Measurements from ENCODE around the gene INTS15. TPM values are rescaled to one million over a fixed set of nuclear protein-coding genes. Genes with fewer than 3 reads are reported as not detected.

Gene INTS15
- total and polyA plus RNA-seq, 2 donors (not counting 3 experiments of a cell fraction or from before 2014, with no cell fraction given), result 35.7 to 51.6 TPM

DNA sequence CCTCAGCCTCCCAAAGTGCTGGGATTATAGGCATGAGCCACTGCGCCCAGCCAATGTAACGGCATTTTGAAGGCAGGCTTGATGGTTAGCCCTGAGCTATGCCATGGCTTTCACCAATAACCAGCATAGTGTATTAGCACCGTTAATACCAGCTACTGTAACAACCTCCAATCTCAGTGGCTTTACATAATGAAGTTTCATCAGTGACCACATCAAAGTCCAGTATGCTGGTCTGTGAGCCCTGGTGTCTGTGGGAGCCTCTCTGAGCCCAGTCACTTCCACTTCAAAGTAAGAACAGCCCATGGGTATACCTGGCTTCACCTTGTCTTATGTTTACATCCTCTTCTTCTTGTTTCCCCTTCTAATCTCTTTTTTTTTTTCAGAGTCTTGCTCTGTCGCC is 24.2 kb upstream of the INTS15 start:
- DNase-seq (ENCODE audit: low read depth, low spot score) (no peak), FAIRE-seq (no peak)
- no peaks in the 10 kb centered on the region for H3K4me1 ChIP-seq (ENCODE audit: control insufficient read depth, extremely low read depth, insufficient read depth, low read length)
- H3K36me3 ChIP-seq (ENCODE audit: control insufficient read depth in 2 of 2, extremely low read depth in 1 of 2, insufficient read depth in 2 of 2, low read length in 2 of 2), result no peaks in the 10 kb centered on the region
- no peaks in the 10 kb centered on the region for H3K9me1 ChIP-seq (replicated peaks; ENCODE audit: control insufficient read depth, extremely low read depth, insufficient read depth, low read length)
- POLR2A ChIA-PET, result no interaction called here
- intact Hi-C loops (cut with micrococcal nuclease) (no loop called here), dilution Hi-C loops (cut with MboI; ENCODE audit: extremely low pct_ligation_motif_present, low sequenced_read_pairs) (no loop called here)
- CTCF ChIA-PET, result interaction anchor here (0.8 to 1.3 kb wide), 3 partner anchors 9 to 15 kb away, joined by 3 to 4 read pairs (median 3); partner anchors contain the start of gene ZDHHC4
- H2AFZ ChIP-seq (ENCODE audit: low read depth, low read length), result no peak overlapping the region
- H3K9me3 ChIP-seq (replicated peaks; ENCODE audit: control insufficient read depth, insufficient read depth, low read length), result no peaks in the 10 kb centered on the region
- no peak overlapping the region for H3K27ac ChIP-seq (ENCODE audit: insufficient read depth, low read depth, low read length)
- no peak overlapping the region for H3K4me3 ChIP-seq (replicated peaks in 1 of 3; ENCODE audit: insufficient read depth in 1 of 3, low read depth in 1 of 3, low read length in 3 of 3)
- no peak overlapping the region for H3K4me2 ChIP-seq (ENCODE audit: insufficient read depth, low read length)
- H3K27me3 ChIP-seq (ENCODE audit: control insufficient read depth in 2 of 2, insufficient read depth in 2 of 2, low read length in 2 of 2), result no peaks in the 10 kb centered on the region
- H3K9ac ChIP-seq (replicated peaks; ENCODE audit: extremely low read depth, insufficient read depth, low read length), result no peak overlapping the region
- no peaks in the 10 kb centered on the region for H4K20me1 ChIP-seq (replicated peaks; ENCODE audit: control insufficient read depth, extremely low read depth, insufficient read depth, low read length)
- H3K79me2 ChIP-seq (ENCODE audit: control insufficient read depth, insufficient read depth, low read length), result no peaks in the 10 kb centered on the region
- BruUV-seq (replicated peaks), result no TSS peak
- TF ChIP-seq JUN (IDR thresholded peaks at IDR 0.05; ENCODE audit: borderline replicate concordance, insufficient read depth, insufficient read length, low read depth) (no peak), EZH2 (IDR thresholded peaks at IDR 0.05; ENCODE audit: borderline replicate concordance, low read depth, low read length, severe bottlenecking) (no peak), FOS (IDR thresholded peaks at IDR 0.05; ENCODE audit: borderline replicate concordance, insufficient read depth, low read length) (no peak), POLR2A (IDR thresholded peaks at IDR 0.05; ENCODE audit: low read depth, low read length) (no peak), GATA2 (IDR thresholded peaks at IDR 0.05; ENCODE audit: insufficient read depth, insufficient read length, low read depth, low read length) (no peak), MYC (IDR thresholded peaks at IDR 0.05; ENCODE audit: low read depth, low read length) (no peak), POLR2AphosphoS5 (IDR thresholded peaks at IDR 0.05; ENCODE audit: insufficient read depth, low read depth, low read length) (no peak)
- TF ChIP-seq, protein P1, sequence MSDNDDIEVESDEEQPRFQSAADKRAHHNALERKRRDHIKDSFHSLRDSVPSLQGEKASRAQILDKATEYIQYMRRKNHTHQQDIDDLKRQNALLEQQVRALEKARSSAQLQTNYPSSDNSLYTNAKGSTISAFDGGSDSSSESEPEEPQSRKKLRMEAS (IDR thresholded peaks at IDR 0.05; ENCODE audit: insufficient read depth, insufficient read length), result no peak
- TF ChIP-seq, protein P2, sequence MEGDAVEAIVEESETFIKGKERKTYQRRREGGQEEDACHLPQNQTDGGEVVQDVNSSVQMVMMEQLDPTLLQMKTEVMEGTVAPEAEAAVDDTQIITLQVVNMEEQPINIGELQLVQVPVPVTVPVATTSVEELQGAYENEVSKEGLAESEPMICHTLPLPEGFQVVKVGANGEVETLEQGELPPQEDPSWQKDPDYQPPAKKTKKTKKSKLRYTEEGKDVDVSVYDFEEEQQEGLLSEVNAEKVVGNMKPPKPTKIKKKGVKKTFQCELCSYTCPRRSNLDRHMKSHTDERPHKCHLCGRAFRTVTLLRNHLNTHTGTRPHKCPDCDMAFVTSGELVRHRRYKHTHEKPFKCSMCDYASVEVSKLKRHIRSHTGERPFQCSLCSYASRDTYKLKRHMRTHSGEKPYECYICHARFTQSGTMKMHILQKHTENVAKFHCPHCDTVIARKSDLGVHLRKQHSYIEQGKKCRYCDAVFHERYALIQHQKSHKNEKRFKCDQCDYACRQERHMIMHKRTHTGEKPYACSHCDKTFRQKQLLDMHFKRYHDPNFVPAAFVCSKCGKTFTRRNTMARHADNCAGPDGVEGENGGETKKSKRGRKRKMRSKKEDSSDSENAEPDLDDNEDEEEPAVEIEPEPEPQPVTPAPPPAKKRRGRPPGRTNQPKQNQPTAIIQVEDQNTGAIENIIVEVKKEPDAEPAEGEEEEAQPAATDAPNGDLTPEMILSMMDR (IDR thresholded peaks at IDR 0.05; ENCODE audit: extremely low read depth in 1 of 2, insufficient read depth in 1 of 2, low read depth in 1 of 2, low read length in 2 of 2), result no peak
